ENCODE data around the gene TTLL5.
"Not testable (repeated sequence)": the region's sequence is repeated elsewhere in the genome, so short reads cannot be mapped to it uniquely, and the experiment has no call there.

TTLL5 gene

GRCh38 chr14:75915045-75915444 is 254.0 kb downstream of the TTLL5 start:
- Histone ChIP-seq H3K18ac (ENCODE audit: low read length) (no peak overlapping the region), H3K36me3 (replicated peaks in 1 of 2; ENCODE audit: control insufficient read depth in 2 of 2, insufficient read depth in 2 of 2, low read length in 2 of 2) (no peaks in the 10 kb centered on the region), H3K14ac (ENCODE audit: low read length) (no peak overlapping the region), H3K9me3 (replicated peaks in 1 of 2; ENCODE audit: control insufficient read depth in 2 of 2, insufficient read depth in 1 of 2, low read depth in 1 of 2, low read length in 2 of 2) (peaks cover 0 to 2% of the 10 kb centered on the region in 2 donors), H3K27me3 (ENCODE audit: control insufficient read depth in 3 of 3, insufficient read depth in 3 of 3, low read depth in 1 of 3, low read length in 3 of 3) (no peaks in the 10 kb centered on the region), H2AFZ (ENCODE audit: low read length) (no peak overlapping the region), H3K4ac (ENCODE audit: low read length) (no peak overlapping the region), H3K23ac (ENCODE audit: low read depth, low read length, poor library complexity) (no peak overlapping the region), H3K4me3 (ENCODE audit: low read length in 2 of 2) (no peak overlapping the region), H3K4me2 (ENCODE audit: insufficient read depth, low read length, poor library complexity, severe bottlenecking) (no peak overlapping the region), H3K4me1 (ENCODE audit: control insufficient read depth in 2 of 2, insufficient read depth in 1 of 2, low read depth in 1 of 2, low read length in 2 of 2) (peaks cover 2 to 11% of the 10 kb centered on the region in 2 donors), H2BK120ac (ENCODE audit: low read depth, low read length) (no peak overlapping the region), H2BK12ac (ENCODE audit: low read length) (no peak overlapping the region), H3K9ac (ENCODE audit: low read depth, low read length, poor library complexity) (no peak overlapping the region), H4K91ac (ENCODE audit: low read depth, low read length, poor library complexity) (no peak overlapping the region), H3K79me1 (ENCODE audit: low read depth, low read length) (no peaks in the 10 kb centered on the region), H4K8ac (ENCODE audit: low read depth, low read length) (no peak overlapping the region), H3K27ac (replicated peaks; ENCODE audit: low read length) (no peak overlapping the region), H2BK5ac (ENCODE audit: low read length) (no peak overlapping the region), H2AK5ac (ENCODE audit: low read depth, low read length) (no peak overlapping the region), H2BK15ac (ENCODE audit: low read length) (no peak overlapping the region)
- WGBS, 2 donors (ENCODE audit: extremely low coverage in 2 of 2, insufficient read length in 2 of 2, insufficient replicate concordance in 1 of 2), result no CpG with 5 or more reads among the region's 2 CpGs
- no peak for DNase-seq (ENCODE audit: low spot score)

DNA sequence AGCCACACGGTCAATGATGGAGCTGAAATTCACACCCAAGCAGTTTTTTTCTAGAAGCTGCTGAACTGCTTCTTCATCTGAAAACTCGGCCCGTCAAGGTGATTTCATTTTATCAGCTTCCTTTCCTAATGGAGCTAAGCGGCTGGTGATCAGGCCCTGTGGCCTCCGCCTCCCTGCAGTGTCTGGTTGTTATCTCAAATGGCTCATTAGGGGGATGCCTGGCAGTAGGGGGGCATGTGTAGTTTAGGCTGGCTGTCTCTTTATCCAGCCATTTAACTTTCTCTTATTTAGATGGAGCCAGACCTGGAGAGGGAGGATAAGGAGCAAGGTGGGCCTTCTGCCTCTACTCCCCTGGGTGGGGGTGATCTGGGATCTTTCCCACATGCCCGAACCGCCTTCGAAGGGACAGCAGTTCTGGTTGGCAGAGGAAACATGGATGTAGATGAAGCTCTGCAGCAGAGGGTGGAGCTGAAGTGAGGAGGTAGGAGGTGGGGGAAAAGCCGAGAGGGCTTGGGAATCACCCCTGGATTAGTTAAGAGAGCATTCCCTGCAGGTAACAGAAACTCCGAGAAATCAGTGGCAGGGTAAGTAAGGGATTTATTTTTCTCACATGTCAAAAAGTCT is 256.4 kb downstream of the TTLL5 start:
- no peak overlapping the region for H3K27ac ChIP-seq (replicated peaks; ENCODE audit: low read length)
- H2BK5ac ChIP-seq (ENCODE audit: low read length), result no peak overlapping the region
- no peak overlapping the region for H3K4me2 ChIP-seq (ENCODE audit: insufficient read depth, low read length, poor library complexity, severe bottlenecking)
- H2AFZ ChIP-seq (ENCODE audit: low read length), result no peak overlapping the region
- peaks cover 0 to 9% of the 10 kb centered on the region in 2 donors for H3K4me1 ChIP-seq (ENCODE audit: control insufficient read depth in 2 of 2, insufficient read depth in 1 of 2, low read depth in 1 of 2, low read length in 2 of 2)
- no peak overlapping the region for H3K4me3 ChIP-seq (ENCODE audit: low read length in 2 of 2)
- H2BK12ac ChIP-seq (ENCODE audit: low read length), result no peak overlapping the region
- no peak overlapping the region for H2BK15ac ChIP-seq (ENCODE audit: low read length)
- no peak overlapping the region for H4K91ac ChIP-seq (ENCODE audit: low read depth, low read length, poor library complexity)
- H3K9me3 ChIP-seq (replicated peaks in 1 of 2; ENCODE audit: control insufficient read depth in 2 of 2, insufficient read depth in 1 of 2, low read depth in 1 of 2, low read length in 2 of 2), result peaks cover 0 to 2% of the 10 kb centered on the region in 2 donors
- no CpG with 5 or more reads among the region's 10 CpGs for WGBS, 2 donors (ENCODE audit: extremely low coverage in 2 of 2, insufficient read length in 2 of 2, insufficient replicate concordance in 1 of 2)
- H3K79me1 ChIP-seq (ENCODE audit: low read depth, low read length), result no peaks in the 10 kb centered on the region
- H3K18ac ChIP-seq (ENCODE audit: low read length), result no peak overlapping the region
- H3K9ac ChIP-seq (ENCODE audit: low read depth, low read length, poor library complexity), result no peak overlapping the region
- no peak for DNase-seq (ENCODE audit: low spot score)
- H3K36me3 ChIP-seq (replicated peaks in 1 of 2; ENCODE audit: control insufficient read depth in 2 of 2, insufficient read depth in 2 of 2, low read length in 2 of 2), result no peaks in the 10 kb centered on the region
- H4K8ac ChIP-seq (ENCODE audit: low read depth, low read length), result no peak overlapping the region
- no peak overlapping the region for H3K4ac ChIP-seq (ENCODE audit: low read length)
- no peaks in the 10 kb centered on the region for H3K27me3 ChIP-seq (ENCODE audit: control insufficient read depth in 3 of 3, insufficient read depth in 3 of 3, low read depth in 1 of 3, low read length in 3 of 3)
- H3K23ac ChIP-seq (ENCODE audit: low read depth, low read length, poor library complexity), result no peak overlapping the region
- no peak overlapping the region for H2BK120ac ChIP-seq (ENCODE audit: low read depth, low read length)
- H3K14ac ChIP-seq (ENCODE audit: low read length), result no peak overlapping the region
- no peak overlapping the region for H2AK5ac ChIP-seq (ENCODE audit: low read depth, low read length)

GRCh38 chr14:75917946-75918335 is 256.9 kb downstream of the TTLL5 start:
- Histone ChIP-seq H3K14ac (ENCODE audit: low read length) (no peak overlapping the region), H2BK120ac (ENCODE audit: low read depth, low read length) (no peak overlapping the region), H3K27me3 (ENCODE audit: control insufficient read depth in 3 of 3, insufficient read depth in 3 of 3, low read depth in 1 of 3, low read length in 3 of 3) (no peaks in the 10 kb centered on the region), H2AFZ (ENCODE audit: low read length) (no peak overlapping the region), H3K18ac (ENCODE audit: low read length) (no peak overlapping the region), H3K4me3 (ENCODE audit: low read length in 2 of 2) (no peak overlapping the region), H4K91ac (ENCODE audit: low read depth, low read length, poor library complexity) (no peak overlapping the region), H3K36me3 (replicated peaks in 1 of 2; ENCODE audit: control insufficient read depth in 2 of 2, insufficient read depth in 2 of 2, low read length in 2 of 2) (no peaks in the 10 kb centered on the region), H2AK5ac (ENCODE audit: low read depth, low read length) (no peak overlapping the region), H2BK15ac (ENCODE audit: low read length) (no peak overlapping the region), H2BK12ac (ENCODE audit: low read length) (no peak overlapping the region), H3K27ac (replicated peaks; ENCODE audit: low read length) (no peak overlapping the region), H3K9me3 (replicated peaks in 1 of 2; ENCODE audit: control insufficient read depth in 2 of 2, insufficient read depth in 1 of 2, low read depth in 1 of 2, low read length in 2 of 2) (peaks cover 0 to 2% of the 10 kb centered on the region in 2 donors), H3K79me1 (ENCODE audit: low read depth, low read length) (no peaks in the 10 kb centered on the region), H4K8ac (ENCODE audit: low read depth, low read length) (no peak overlapping the region), H3K9ac (ENCODE audit: low read depth, low read length, poor library complexity) (no peak overlapping the region), H3K4ac (ENCODE audit: low read length) (no peak overlapping the region), H3K4me1 (ENCODE audit: control insufficient read depth in 2 of 2, insufficient read depth in 1 of 2, low read depth in 1 of 2, low read length in 2 of 2) (peaks cover 0 to 9% of the 10 kb centered on the region in 2 donors), H3K23ac (ENCODE audit: low read depth, low read length, poor library complexity) (no peak overlapping the region), H2BK5ac (ENCODE audit: low read length) (no peak overlapping the region), H3K4me2 (ENCODE audit: insufficient read depth, low read length, poor library complexity, severe bottlenecking) (no peak overlapping the region)
- no CpG with 5 or more reads among the region's 1 CpG for WGBS, 2 donors (ENCODE audit: extremely low coverage in 2 of 2, insufficient read length in 2 of 2, insufficient replicate concordance in 1 of 2)
- no peak for DNase-seq (ENCODE audit: low spot score)

- H3K4ac ChIP-seq (ENCODE audit: low read length); H2BK15ac ChIP-seq (ENCODE audit: low read length); H2BK12ac ChIP-seq (ENCODE audit: low read length); H3K14ac ChIP-seq (ENCODE audit: low read length); H2AK5ac ChIP-seq (ENCODE audit: low read depth, low read length); H3K27me3 ChIP-seq (ENCODE audit: control insufficient read depth in 3 of 3, insufficient read depth in 3 of 3, low read depth in 1 of 3, low read length in 3 of 3); DNase-seq (ENCODE audit: low spot score); H2BK5ac ChIP-seq (ENCODE audit: low read length); H3K36me3 ChIP-seq (replicated peaks in 1 of 2; ENCODE audit: control insufficient read depth in 2 of 2, insufficient read depth in 2 of 2, low read length in 2 of 2); H3K23ac ChIP-seq (ENCODE audit: low read depth, low read length, poor library complexity); H3K79me1 ChIP-seq (ENCODE audit: low read depth, low read length); H3K9me3 ChIP-seq (replicated peaks in 1 of 2; ENCODE audit: control insufficient read depth in 2 of 2, insufficient read depth in 1 of 2, low read depth in 1 of 2, low read length in 2 of 2); H3K4me1 ChIP-seq (ENCODE audit: control insufficient read depth in 2 of 2, insufficient read depth in 1 of 2, low read depth in 1 of 2, low read length in 2 of 2); H3K4me3 ChIP-seq (ENCODE audit: low read length in 2 of 2); H3K9ac ChIP-seq (ENCODE audit: low read depth, low read length, poor library complexity); H2AFZ ChIP-seq (ENCODE audit: low read length); H3K4me2 ChIP-seq (ENCODE audit: insufficient read depth, low read length, poor library complexity, severe bottlenecking); H3K27ac ChIP-seq (replicated peaks; ENCODE audit: low read length); H4K91ac ChIP-seq (ENCODE audit: low read depth, low read length, poor library complexity); H3K18ac ChIP-seq (ENCODE audit: low read length); H2BK120ac ChIP-seq (ENCODE audit: low read depth, low read length); H4K8ac ChIP-seq (ENCODE audit: low read depth, low read length): not testable (repeated sequence)
- no CpG with 5 or more reads among the region's 4 CpGs for WGBS, 2 donors (ENCODE audit: extremely low coverage in 2 of 2, insufficient read length in 2 of 2, insufficient replicate concordance in 1 of 2)
These were observed 259.4 kb downstream of the TTLL5 start for GRCh38 chr14:75920421-75920820.

Measured in neuronal stem cell (in vitro differentiated cells).